Measurements from ENCODE around the gene EYS.

The EYS gene

DNA sequence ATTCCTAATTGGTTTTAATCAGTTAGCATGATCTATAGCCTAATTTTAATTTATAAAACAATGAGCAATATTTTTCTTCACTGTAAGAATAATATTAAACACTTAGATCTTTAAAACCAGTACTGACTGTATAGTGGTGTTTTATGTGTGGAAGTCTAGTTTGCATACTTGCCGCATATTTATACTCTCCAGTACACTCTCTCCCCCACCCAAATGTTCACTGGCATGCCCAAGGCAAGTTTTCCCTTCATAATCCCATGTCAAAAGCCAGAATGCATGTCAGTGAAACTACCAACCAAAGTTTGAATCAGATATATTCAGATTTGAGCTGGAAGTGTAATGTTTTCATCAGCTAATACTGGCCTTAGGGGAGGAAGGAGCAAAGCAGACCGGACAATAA is 1565.3 kb downstream of the EYS start:
- TF ChIP-seq, protein P1, sequence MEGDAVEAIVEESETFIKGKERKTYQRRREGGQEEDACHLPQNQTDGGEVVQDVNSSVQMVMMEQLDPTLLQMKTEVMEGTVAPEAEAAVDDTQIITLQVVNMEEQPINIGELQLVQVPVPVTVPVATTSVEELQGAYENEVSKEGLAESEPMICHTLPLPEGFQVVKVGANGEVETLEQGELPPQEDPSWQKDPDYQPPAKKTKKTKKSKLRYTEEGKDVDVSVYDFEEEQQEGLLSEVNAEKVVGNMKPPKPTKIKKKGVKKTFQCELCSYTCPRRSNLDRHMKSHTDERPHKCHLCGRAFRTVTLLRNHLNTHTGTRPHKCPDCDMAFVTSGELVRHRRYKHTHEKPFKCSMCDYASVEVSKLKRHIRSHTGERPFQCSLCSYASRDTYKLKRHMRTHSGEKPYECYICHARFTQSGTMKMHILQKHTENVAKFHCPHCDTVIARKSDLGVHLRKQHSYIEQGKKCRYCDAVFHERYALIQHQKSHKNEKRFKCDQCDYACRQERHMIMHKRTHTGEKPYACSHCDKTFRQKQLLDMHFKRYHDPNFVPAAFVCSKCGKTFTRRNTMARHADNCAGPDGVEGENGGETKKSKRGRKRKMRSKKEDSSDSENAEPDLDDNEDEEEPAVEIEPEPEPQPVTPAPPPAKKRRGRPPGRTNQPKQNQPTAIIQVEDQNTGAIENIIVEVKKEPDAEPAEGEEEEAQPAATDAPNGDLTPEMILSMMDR (conservative IDR thresholded peaks at IDR 0.05), result no peak
- H3K27ac ChIP-seq, result no peak overlapping the region

DNA sequence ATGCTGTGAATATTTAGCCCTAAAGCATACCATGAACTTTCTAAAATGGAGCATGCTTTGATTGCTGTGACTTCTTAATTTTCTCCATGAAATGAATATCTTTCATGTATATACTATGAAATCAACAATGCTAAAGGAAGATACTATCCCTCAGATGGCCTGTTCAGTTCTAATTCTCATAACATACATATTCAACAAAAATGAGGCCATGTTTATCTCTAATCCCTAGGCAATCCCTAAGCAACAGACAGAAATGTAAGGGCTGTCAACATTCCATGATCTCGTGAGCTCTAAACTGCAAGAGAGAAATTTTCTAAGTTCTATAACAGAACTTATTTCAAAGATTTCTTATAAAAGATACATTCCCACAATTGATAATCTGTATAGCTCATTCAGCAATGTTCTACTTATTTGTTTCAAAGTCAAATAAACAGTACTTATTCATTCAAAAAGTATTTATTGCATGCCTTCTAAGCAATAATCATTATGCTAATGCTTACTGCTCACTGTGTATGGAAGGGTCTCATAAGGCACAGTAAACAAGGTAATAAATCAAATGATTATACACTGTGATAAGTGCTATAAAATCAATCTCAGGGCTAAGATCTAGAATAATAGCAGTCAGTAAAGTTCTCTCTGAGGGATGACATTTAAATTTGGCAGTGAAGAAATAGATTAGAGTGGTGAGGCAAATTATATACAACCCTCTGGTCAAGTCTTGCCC is 1578.6 kb downstream of the EYS start:
- TF ChIP-seq, protein P1 (conservative IDR thresholded peaks at IDR 0.05), result no peak
- H3K27ac ChIP-seq, result no peak overlapping the region

DNA sequence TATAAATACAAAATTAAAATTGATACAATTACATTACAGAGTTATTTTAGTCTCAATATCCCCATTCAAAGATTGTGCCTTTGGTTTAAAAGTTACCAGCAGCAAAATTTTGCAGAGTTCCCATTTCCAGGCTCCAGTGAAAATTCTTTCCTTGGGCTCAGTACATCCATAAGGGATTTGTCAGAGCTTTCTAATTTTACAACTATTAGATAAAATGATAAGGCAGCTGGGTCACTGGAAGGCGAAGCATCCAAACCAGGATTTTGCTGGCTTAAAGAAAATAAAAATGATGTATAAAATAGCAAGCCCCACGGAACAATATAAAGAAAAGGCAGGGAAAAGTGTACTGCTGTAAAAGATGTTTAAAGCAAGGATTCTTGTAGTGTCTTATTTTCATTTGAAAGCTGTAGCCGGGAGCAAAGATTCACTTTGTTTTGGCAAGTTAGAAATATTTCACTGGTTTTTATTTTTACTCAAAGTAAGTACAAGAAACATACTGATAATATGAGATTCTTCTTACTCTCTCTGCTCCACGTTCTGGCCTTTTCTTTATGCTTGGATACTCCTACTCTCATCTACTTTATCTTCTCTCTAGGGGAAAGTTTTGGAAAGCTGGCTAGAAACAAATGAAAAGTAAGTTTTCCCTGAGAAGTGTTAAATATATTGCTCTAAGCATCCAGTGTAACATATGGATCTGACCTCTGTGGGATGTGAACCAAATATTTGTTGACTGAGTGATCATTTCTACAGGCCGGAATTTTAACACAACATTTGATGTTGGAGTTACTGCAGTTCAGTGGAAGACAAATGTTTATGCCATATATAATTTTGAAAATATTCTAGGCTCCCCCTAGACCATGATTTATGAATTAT is 1583.0 kb downstream of the EYS start:
- no peak overlapping the region for H3K27ac ChIP-seq
- TF ChIP-seq, protein P1 (conservative IDR thresholded peaks at IDR 0.05), result no peak

DNA sequence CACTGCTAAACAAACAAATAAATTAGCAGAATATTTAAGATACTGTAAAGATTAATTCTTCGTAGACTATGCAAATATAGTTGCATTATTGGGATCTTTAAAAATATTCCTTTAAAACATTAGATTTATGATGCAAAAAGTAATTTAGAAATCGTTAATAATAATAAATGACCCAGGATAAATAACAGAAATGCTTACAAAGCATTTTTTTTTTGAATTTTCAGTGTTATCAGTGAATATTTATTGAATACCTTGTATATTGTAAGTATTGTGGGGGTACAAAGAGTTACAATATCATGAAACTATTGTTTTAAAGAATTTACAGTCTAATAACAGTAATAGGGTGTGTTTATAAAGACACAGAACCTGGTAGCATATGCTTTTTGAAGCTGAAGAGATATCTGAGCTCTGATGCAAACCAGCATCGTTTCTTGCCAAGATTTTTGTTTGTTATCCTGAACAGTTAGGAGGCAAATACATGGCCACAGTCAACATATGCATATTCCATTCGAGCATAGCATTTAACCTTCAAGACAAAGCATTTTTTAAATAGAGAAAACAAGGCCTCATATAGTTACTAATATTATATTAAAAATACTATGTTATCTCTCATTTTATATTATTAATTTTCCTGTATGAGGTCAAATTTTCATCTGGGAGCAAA is 1584.2 kb downstream of the EYS start:
- TF ChIP-seq, protein P1 (conservative IDR thresholded peaks at IDR 0.05), result no peak
- H3K27ac ChIP-seq, result no peak overlapping the region

DNA sequence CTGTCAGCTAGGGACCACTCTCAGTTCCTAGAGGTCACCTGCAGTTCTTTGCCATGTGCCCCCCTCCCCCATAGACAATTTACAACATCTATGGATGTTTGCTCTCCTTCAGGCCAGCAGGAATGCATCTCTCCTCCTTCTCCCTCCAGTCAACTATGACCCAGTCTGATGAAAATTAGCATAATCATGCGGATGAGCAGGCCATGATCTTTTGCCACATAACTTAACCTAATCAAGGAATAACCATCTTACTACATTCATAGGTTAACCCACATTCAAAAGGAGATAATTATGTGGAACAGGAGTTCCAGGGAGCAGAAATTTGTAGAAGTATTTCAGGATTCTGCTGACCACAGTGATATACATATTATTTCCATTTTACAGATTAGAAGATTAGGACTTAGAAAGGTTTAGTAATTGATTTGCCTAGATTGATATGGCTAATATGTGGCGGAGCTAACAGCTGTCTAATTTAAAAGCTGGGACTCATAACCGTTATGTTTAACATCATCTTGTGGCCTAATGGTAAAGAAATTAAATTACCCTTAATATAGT is 1585.9 kb downstream of the EYS start:
- TF ChIP-seq, protein P1 (conservative IDR thresholded peaks at IDR 0.05), result no peak
- H3K27ac ChIP-seq, result no peak overlapping the region

DNA sequence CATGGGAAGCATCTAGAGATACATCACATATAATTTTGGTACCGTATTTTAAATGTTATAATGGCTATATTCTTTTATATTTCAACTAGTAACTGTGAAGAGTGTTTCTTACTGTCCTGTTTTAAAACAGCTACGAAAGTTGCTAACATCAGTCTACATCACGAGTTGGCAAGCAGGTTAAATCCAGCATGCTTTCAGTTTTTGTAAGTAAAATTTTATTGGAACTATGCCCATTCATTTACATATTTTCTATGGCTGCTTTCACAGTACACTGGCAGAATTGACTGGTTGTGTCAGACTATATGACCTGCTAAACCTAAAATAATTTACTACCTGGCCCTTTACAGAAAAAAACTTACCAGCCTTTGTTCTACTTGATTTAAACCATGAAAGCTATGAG is 1593.3 kb downstream of the EYS start:
- H3K27ac ChIP-seq, result no peak overlapping the region
- TF ChIP-seq, protein P1 (conservative IDR thresholded peaks at IDR 0.05), result no peak

DNA sequence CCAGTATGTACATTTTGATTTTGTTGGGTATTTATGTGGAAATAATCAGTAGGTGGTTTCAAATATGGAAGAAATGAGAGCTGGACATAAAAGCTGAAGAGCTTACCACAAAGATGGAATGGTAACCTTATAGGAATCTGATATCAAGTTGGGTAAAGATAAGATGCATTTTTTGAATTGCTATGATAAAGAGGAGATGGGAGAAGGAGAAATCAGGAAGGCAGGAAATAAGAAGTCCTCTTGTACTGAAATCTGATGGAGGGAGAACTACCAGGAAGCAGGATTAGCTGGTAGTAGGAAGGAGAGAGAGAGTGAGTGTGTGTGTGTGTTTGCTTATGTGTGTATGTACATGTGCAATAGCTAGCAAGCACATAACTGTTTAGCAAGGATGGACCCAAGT is 1603.0 kb downstream of the EYS start:
- TF ChIP-seq, protein P1 (conservative IDR thresholded peaks at IDR 0.05), result no peak
- H3K27ac ChIP-seq, result no peak overlapping the region

All from VCaP (cell line).